GM19467 (cell line): Measurements from ENCODE around the gene THAP8.

Source experiments
- ATAC-seq: cut with Tn5 transposase; IDR thresholded peaks from one replicate; pipeline ENCODE4 v1.9.1; 2021; ENCODE audit warnings: mild to moderate bottlenecking, moderate library complexity; ENCODE audit not compliant: unreplicated experiment

Gene THAP8

GRCh38 chr19:36031308-36031707 is 22.8 kb downstream of the THAP8 start:
- no peak for ATAC-seq

GRCh38 chr19:36030264-36031148 is 23.6 kb downstream of the THAP8 start:
- ATAC-seq, result no peak

GRCh38 chr19:36028313-36029041 is 25.6 kb downstream of the THAP8 start:
- ATAC-seq, result no peak

- ATAC-seq, result no peak
These were observed 26.4 kb downstream of the THAP8 start for GRCh38 chr19:36027696-36028095.

GRCh38 chr19:36026091-36026876 is 27.8 kb downstream of the THAP8 start:
- no peak for ATAC-seq

- no peak for ATAC-seq
These were observed 28.5 kb downstream of the THAP8 start for GRCh38 chr19:36025541-36025940.

- ATAC-seq, result no peak
These were observed 30.7 kb downstream of the THAP8 start for GRCh38 chr19:36023432-36023831.

- ATAC-seq, result no peak
These were observed 34.9 kb downstream of the THAP8 start for GRCh38 chr19:36019061-36019670.

GRCh38 chr19:36014012-36014924 is 39.8 kb downstream of the THAP8 start, which contains the start of gene ALKBH6:
ALKBH6 (minus strand) TSS chr19:36014213; CDS start chr19:36013397, 816 bp downstream.
- peak; percentile 97 for ATAC-seq

- ATAC-seq, result no peak
These were observed 40.6 kb downstream of the THAP8 start for GRCh38 chr19:36013280-36014011.

- ATAC-seq, result no peak
These were observed 43.7 kb downstream of the THAP8 start for GRCh38 chr19:36010402-36010801.

- ATAC-seq, result no peak
These were observed 44.3 kb downstream of the THAP8 start for GRCh38 chr19:36009633-36010379.

- ATAC-seq, result no peak
These were observed 44.9 kb downstream of the THAP8 start for GRCh38 chr19:36009220-36009619.

- no peak for ATAC-seq
These were observed 45.6 kb downstream of the THAP8 start, which contains the start of gene SYNE4 for GRCh38 chr19:36008336-36008978. SYNE4 (minus strand) TSS chr19:36008813; CDS start chr19:36008681, 132 bp downstream.

- ATAC-seq, result no peak
These were observed 47.1 kb downstream of the THAP8 start for GRCh38 chr19:36006955-36007354.

GRCh38 chr19:36003284-36003683 is 50.8 kb downstream of the THAP8 start:
- no peak for ATAC-seq

GRCh38 chr19:36001605-36002004 is 52.5 kb downstream of the THAP8 start:
- ATAC-seq, result no peak

GRCh38 chr19:35996777-35997176 is 57.3 kb downstream of the THAP8 start:
- no peak for ATAC-seq
